HG02588 (cell line): ENCODE data around the gene PCBP3.
"Not testable (repeated sequence)": the region's sequence is repeated elsewhere in the genome, so short reads cannot be mapped to it uniquely, and the experiment has no call there.

Experiments
- ATAC-seq: cut with Tn5 transposase; IDR thresholded peaks from one replicate; pipeline ENCODE4 v1.9.1; 2021; ENCODE audit warnings: mild to moderate bottlenecking, moderate library complexity; ENCODE audit not compliant: unreplicated experiment

PCBP3 gene

GRCh38 chr21:45822429-45823099, 179.0 kb downstream of the PCBP3 start:
- no peak for ATAC-seq

GRCh38 chr21:45823100-45823681, 179.7 kb downstream of the PCBP3 start:
- ATAC-seq: no peak

GRCh38 chr21:45824546-45825215, 181.2 kb downstream of the PCBP3 start:
- no peak for ATAC-seq

GRCh38 chr21:45825219-45825618, 181.7 kb downstream of the PCBP3 start:
- no peak for ATAC-seq

GRCh38 chr21:45826676-45827301, 183.3 kb downstream of the PCBP3 start:
- no peak for ATAC-seq

GRCh38 chr21:45827302-45827692, 183.8 kb downstream of the PCBP3 start:
- no peak for ATAC-seq

- no peak for ATAC-seq
Observed at GRCh38 chr21:45827881-45828579, 184.5 kb downstream of the PCBP3 start.

- ATAC-seq: no peak
Observed at GRCh38 chr21:45828580-45829570, 185.3 kb downstream of the PCBP3 start.

GRCh38 chr21:45829668-45830067, 186.1 kb downstream of the PCBP3 start:
- ATAC-seq: no peak

GRCh38 chr21:45830221-45830640, 186.7 kb downstream of the PCBP3 start:
- no peak for ATAC-seq

GRCh38 chr21:45830720-45831366, 187.3 kb downstream of the PCBP3 start:
- no peak for ATAC-seq

- ATAC-seq: no peak
Observed at GRCh38 chr21:45831991-45832740, 188.6 kb downstream of the PCBP3 start.

GRCh38 chr21:45832741-45833235, 189.3 kb downstream of the PCBP3 start:
- not testable (repeated sequence) for ATAC-seq

- no peak for ATAC-seq
Observed at GRCh38 chr21:45833414-45833813, 189.9 kb downstream of the PCBP3 start.

- ATAC-seq: no peak
Observed at GRCh38 chr21:45834026-45834715, 190.6 kb downstream of the PCBP3 start.

GRCh38 chr21:45834821-45835293, 191.3 kb downstream of the PCBP3 start:
- ATAC-seq: no peak

GRCh38 chr21:45835301-45836267, 192.1 kb downstream of the PCBP3 start:
- ATAC-seq: no peak
